KMS-11 (cell line): Measurements from ENCODE around the gene SYT17.

ENCODE experiments used
- H2AFZ ChIP-seq: fragments of 200-600 bp; sonication (generic); 2 replicates; pipeline ENCODE4 v1.6.1; 2016; ENCODE audit warnings: antibody characterized with exemption, mixed run types, low read depth
- H3K27ac ChIP-seq: fragments of 200-600 bp; sonication (generic); 2 replicates; pipeline ENCODE4 v1.6.1; 2016; ENCODE audit warnings: mild to moderate bottlenecking, mixed run types
- H3K27me3 ChIP-seq: fragments of 200-600 bp; sonication (generic); 2 replicates; pipeline ENCODE4 v1.6.1; 2017; ENCODE audit warnings: mild to moderate bottlenecking, low read depth, mixed run types, moderate library complexity; ENCODE audit not compliant: insufficient read depth
- H3K36me3 ChIP-seq: fragments of 200-600 bp; sonication (generic); 2 replicates; pipeline ENCODE4 v1.6.1; 2017; ENCODE audit warnings: mild to moderate bottlenecking, mixed run types; ENCODE audit not compliant: insufficient read depth
- H3K4me1 ChIP-seq: fragments of 200-600 bp; sonication (generic); 2 replicates; pipeline ENCODE4 v1.6.1; 2016; ENCODE audit warnings: mild to moderate bottlenecking, low read depth, mixed run types; ENCODE audit not compliant: poor library complexity, severe bottlenecking
- H3K4me2 ChIP-seq: fragments of 200-600 bp; sonication (generic); 2 replicates; pipeline ENCODE4 v1.7.0; 2016; ENCODE audit warnings: mild to moderate bottlenecking, mixed run types
- H3K4me3 ChIP-seq: fragments of 200-600 bp; sonication (generic); IDR thresholded peaks from 2 replicates; pipeline ENCODE4 v1.6.1; 2017; ENCODE audit warnings: low read depth, low read length, mixed read lengths; ENCODE audit not compliant: insufficient read depth
- H3K79me2 ChIP-seq: fragments of 200-600 bp; sonication (generic); 2 replicates; pipeline ENCODE4 v1.6.1; 2016; ENCODE audit warnings: low read depth, mixed run types; ENCODE audit not compliant: insufficient read depth
- H3K9ac ChIP-seq: fragments of 200-600 bp; sonication (generic); 2 replicates; pipeline ENCODE4 v1.6.1; 2016; ENCODE audit warnings: mild to moderate bottlenecking, mixed run types
- H4K20me1 ChIP-seq: fragments of 200-600 bp; sonication (generic); 2 replicates; pipeline ENCODE4 v1.6.1; 2016; ENCODE audit warnings: mild to moderate bottlenecking, mixed run types; ENCODE audit not compliant: insufficient read depth
- CTCF ChIP-seq: fragments of 200-600 bp; sonication (generic); conservative IDR thresholded peaks from 2 replicates; pipeline ENCODE4 v1.6.1; 2017; ENCODE audit warnings: low read depth, mild to moderate bottlenecking, antibody characterized with exemption, low read length, moderate library complexity, mixed read lengths

SYT17 gene

DNA sequence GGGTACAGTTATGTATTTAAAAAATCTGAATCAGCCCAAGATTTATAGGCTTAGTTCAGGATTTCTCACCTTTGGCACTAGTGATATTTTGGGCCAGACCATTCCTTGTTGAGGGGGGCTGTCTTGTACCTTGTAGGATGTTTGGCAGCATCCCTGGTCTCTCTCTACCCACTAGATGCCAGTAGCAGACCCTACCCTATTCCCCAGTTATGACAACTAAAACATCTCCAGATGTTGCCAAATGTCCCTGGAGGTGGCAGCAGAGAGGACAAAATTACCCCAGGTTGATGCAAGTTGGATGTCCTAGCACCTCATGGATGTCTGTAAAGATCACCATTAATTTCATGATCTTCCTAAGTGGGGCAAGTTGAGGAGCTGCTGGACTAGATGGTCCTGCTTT is 45.8 kb downstream of the SYT17 start:
- no peaks in the 10 kb centered on the region for H3K79me2 ChIP-seq
- no peaks in the 10 kb centered on the region for H4K20me1 ChIP-seq
- no peak overlapping the region for H3K27ac ChIP-seq
- H3K36me3 ChIP-seq: no peaks in the 10 kb centered on the region
- H3K27me3 ChIP-seq: no peaks in the 10 kb centered on the region
- H3K4me3 ChIP-seq: no peak overlapping the region
- no peak overlapping the region for H3K9ac ChIP-seq
- peak; percentile 30; the same call in 1 of the 2 replicates for TF ChIP-seq CTCF
- H3K4me1 ChIP-seq: no peaks in the 10 kb centered on the region
- H2AFZ ChIP-seq: no peak overlapping the region
- no peak overlapping the region for H3K4me2 ChIP-seq

GRCh38 chr16:19215705-19216104 is 47.7 kb downstream of the SYT17 start:
- no peaks in the 10 kb centered on the region for H4K20me1 ChIP-seq
- H3K27me3 ChIP-seq: no peaks in the 10 kb centered on the region
- no peaks in the 10 kb centered on the region for H3K4me1 ChIP-seq
- H3K36me3 ChIP-seq: no peaks in the 10 kb centered on the region
- H3K4me2 ChIP-seq: no peak overlapping the region
- no peak overlapping the region for H2AFZ ChIP-seq
- H3K9ac ChIP-seq: no peak overlapping the region
- H3K79me2 ChIP-seq: no peaks in the 10 kb centered on the region
- no peak overlapping the region for H3K4me3 ChIP-seq
- H3K27ac ChIP-seq: no peak overlapping the region
- TF ChIP-seq CTCF: no peak

- no peaks in the 10 kb centered on the region for H3K4me1 ChIP-seq
- no peaks in the 10 kb centered on the region for H3K27me3 ChIP-seq
- H3K36me3 ChIP-seq: no peaks in the 10 kb centered on the region; the same call in 1 of the 2 replicates
- no peak overlapping the region for H3K4me3 ChIP-seq
- no peak overlapping the region for H3K4me2 ChIP-seq
- no peak for TF ChIP-seq CTCF
- H2AFZ ChIP-seq: no peak overlapping the region
- H4K20me1 ChIP-seq: no peaks in the 10 kb centered on the region
- no peaks in the 10 kb centered on the region for H3K79me2 ChIP-seq
- no peak overlapping the region for H3K27ac ChIP-seq
- H3K9ac ChIP-seq: no peak overlapping the region
Observed at GRCh38 chr16:19218581-19218980, 50.5 kb downstream of the SYT17 start.

DNA sequence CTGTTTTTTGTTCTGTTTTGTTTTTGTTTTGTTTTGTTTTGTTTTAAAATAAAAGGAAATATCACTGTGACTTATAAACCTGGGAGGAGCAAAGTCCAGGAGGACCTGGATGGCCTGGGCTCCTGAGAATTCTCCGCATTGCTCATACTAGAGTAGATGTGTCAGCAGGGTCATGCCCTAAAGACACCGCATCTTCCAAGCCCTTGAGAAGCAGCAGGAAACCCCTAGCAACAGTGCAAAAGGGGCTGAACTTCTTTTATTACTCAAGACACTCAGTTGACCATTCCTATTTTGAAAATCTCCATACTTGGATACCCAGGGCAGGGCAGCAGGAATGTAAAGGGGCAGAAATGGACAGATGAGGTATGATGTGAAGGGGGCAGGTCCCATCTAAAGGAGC is 51.8 kb downstream of the SYT17 start:
- no peak overlapping the region for H3K4me2 ChIP-seq
- no peak overlapping the region for H3K27ac ChIP-seq
- no peak overlapping the region for H3K4me3 ChIP-seq
- no peaks in the 10 kb centered on the region for H3K27me3 ChIP-seq
- no peak for TF ChIP-seq CTCF
- no peak overlapping the region for H3K9ac ChIP-seq
- no peaks in the 10 kb centered on the region for H3K79me2 ChIP-seq
- H2AFZ ChIP-seq: no peak overlapping the region
- H3K4me1 ChIP-seq: no peaks in the 10 kb centered on the region
- H3K36me3 ChIP-seq: no peaks in the 10 kb centered on the region; the same call in 1 of the 2 replicates
- H4K20me1 ChIP-seq: no peaks in the 10 kb centered on the region
